WTC11 (cell line): ENCODE data around the gene TSPAN31. TPM values are rescaled to one million over a fixed set of nuclear protein-coding genes. Genes with fewer than 3 reads are reported as not detected.

ENCODE experiments used
- ATAC-seq: fragments of 200-7000 bp; cut with Tn5 transposase; 2 replicates; pipeline ENCODE4 v1.10.0; 2021; ENCODE audit warnings: mild to moderate bottlenecking, moderate library complexity
- CTCF ChIA-PET: fragments of 300-600 bp; sonication (Branson Sonifier 250); formaldehyde crosslinking; loops from one replicate; lab custom pipeline; 2021; ENCODE audit warnings: antibody characterized with exemption; lab: Charles Lee
- POLR2A ChIA-PET: fragments of 350-600 bp; sonication (Branson Sonifier 250); formaldehyde crosslinking; loops from one replicate; lab custom pipeline; 2021; ENCODE audit warnings: antibody characterized with exemption; lab: Charles Lee
- DNase-seq: peaks from one replicate; pipeline ENCODE4 v3.0.0; 2021; ENCODE audit warnings: low spot score
- H3K27ac Mint-ChIP-seq: 2 replicates; pipeline ENCODE4 v1.8.0; 2021; ENCODE audit warnings: mixed read lengths
- H3K27me3 Mint-ChIP-seq: 2 replicates; pipeline ENCODE4 v1.8.0; 2021; ENCODE audit warnings: low read depth, mild to moderate bottlenecking, moderate library complexity, mixed read lengths
- H3K36me3 Mint-ChIP-seq: 2 replicates; pipeline ENCODE4 v1.8.0; 2021; ENCODE audit warnings: mixed read lengths
- H3K4me1 Mint-ChIP-seq: 2 replicates; pipeline ENCODE4 v1.8.0; 2022; ENCODE audit warnings: mixed read lengths
- H3K4me3 Mint-ChIP-seq: 2 replicates; pipeline ENCODE4 v1.8.0; 2021; ENCODE audit warnings: mild to moderate bottlenecking, moderate library complexity, mixed read lengths
- H3K9me3 Mint-ChIP-seq: 2 replicates; pipeline ENCODE4 v1.8.0; 2021; ENCODE audit warnings: mixed read lengths
- CBFB ChIP-seq: sonication (generic); formaldehyde crosslinking; IDR thresholded peaks from 2 replicates; pipeline ENCODE4 v1.8.1; 2022; ENCODE audit warnings: mild to moderate bottlenecking, low read depth, missing genetic modification reagents
- FOXK1 ChIP-seq: sonication (generic); formaldehyde crosslinking; IDR thresholded peaks from 2 replicates; pipeline ENCODE4 v1.8.0; 2022; ENCODE audit warnings: mild to moderate bottlenecking, moderate library complexity, missing genetic modification reagents
- GRHL2 ChIP-seq: fragments of 250-450 bp; sonication (Bioruptor Pico); IDR thresholded peaks from 2 replicates; pipeline ENCODE4 v1.8.0; 2022; ENCODE audit warnings: mild to moderate bottlenecking, moderate library complexity; ENCODE audit not compliant: insufficient replicate concordance, severe bottlenecking
- HMGA2 ChIP-seq: fragments of 250-450 bp; sonication (Bioruptor Pico); IDR thresholded peaks from 2 replicates; pipeline ENCODE4 v1.4.0; 2021; ENCODE audit warnings: mild to moderate bottlenecking, moderate library complexity
- IRF1 ChIP-seq: sonication (generic); formaldehyde crosslinking; IDR thresholded peaks from 2 replicates; pipeline ENCODE4 v1.8.0; 2023; ENCODE audit warnings: missing genetic modification reagents
- NFE2L1 ChIP-seq: sonication (generic); formaldehyde crosslinking; IDR thresholded peaks from 2 replicates; pipeline ENCODE4 v1.8.1; 2023; ENCODE audit warnings: missing genetic modification reagents
- NR2C2 ChIP-seq: sonication (generic); formaldehyde crosslinking; IDR thresholded peaks from 2 replicates; pipeline ENCODE4 v1.8.0; 2022; ENCODE audit warnings: mild to moderate bottlenecking, missing genetic modification reagents
- TEAD1 ChIP-seq: sonication (generic); formaldehyde crosslinking; IDR thresholded peaks from 2 replicates; pipeline ENCODE4 v1.8.0; 2022; ENCODE audit warnings: mild to moderate bottlenecking, missing genetic modification reagents
- TP53 ChIP-seq: sonication (generic); formaldehyde crosslinking; IDR thresholded peaks from 2 replicates; pipeline ENCODE4 v1.8.1; 2023; ENCODE audit warnings: mild to moderate bottlenecking, missing genetic modification reagents
- ZNF219 ChIP-seq: sonication (generic); formaldehyde crosslinking; IDR thresholded peaks from 2 replicates; pipeline ENCODE4 v1.8.0; 2023; ENCODE audit warnings: missing genetic modification reagents, mild to moderate bottlenecking, borderline replicate concordance
- ZNF232 ChIP-seq: sonication (generic); formaldehyde crosslinking; IDR thresholded peaks from 2 replicates; pipeline ENCODE4 v1.8.0; 2022; ENCODE audit warnings: mild to moderate bottlenecking, missing genetic modification reagents
- ZNF317 ChIP-seq: sonication (generic); formaldehyde crosslinking; IDR thresholded peaks from 2 replicates; pipeline ENCODE4 v1.8.1; 2023; ENCODE audit warnings: low read depth, mild to moderate bottlenecking, moderate library complexity, missing genetic modification reagents, borderline replicate concordance
- ZNF416 ChIP-seq: fragments of 250-450 bp; sonication (Bioruptor Pico); IDR thresholded peaks from 2 replicates; pipeline ENCODE4 v1.9.0; 2021; ENCODE audit warnings: mild to moderate bottlenecking, inconsistent platforms
- ZNF423 ChIP-seq: fragments of 250-450 bp; sonication (Bioruptor Pico); IDR thresholded peaks from 2 replicates; pipeline ENCODE4 v2.1.2; 2022; ENCODE audit warnings: mild to moderate bottlenecking, moderate library complexity
- ZNF671 ChIP-seq: fragments of 250-450 bp; sonication (Bioruptor Pico); IDR thresholded peaks from 2 replicates; pipeline ENCODE4 v1.8.0; 2021; ENCODE audit warnings: mild to moderate bottlenecking
- total RNA-seq: library from RNA; stranded (reverse); gene quantifications from 3 replicates; pipeline ENCODE4 v1.2.3, GENCODE V29; 2021
- TF ChIP-seq, protein P1 (sequence below): sonication (generic); formaldehyde crosslinking; IDR thresholded peaks from 2 replicates; pipeline ENCODE4 v1.8.1; 2022; ENCODE audit warnings: mild to moderate bottlenecking, moderate library complexity, missing genetic modification reagents
- TF ChIP-seq, protein P2 (sequence below): sonication (generic); formaldehyde crosslinking; conservative IDR thresholded peaks from 2 replicates; pipeline ENCODE4 v1.8.1; 2022; ENCODE audit warnings: mild to moderate bottlenecking, missing genetic modification reagents

TSPAN31 gene
- total RNA-seq, 1 experiment from 2014 or later, result 9.9 TPM

- TF ChIP-seq NFE2L1, result no peak
- TF ChIP-seq, protein P1, sequence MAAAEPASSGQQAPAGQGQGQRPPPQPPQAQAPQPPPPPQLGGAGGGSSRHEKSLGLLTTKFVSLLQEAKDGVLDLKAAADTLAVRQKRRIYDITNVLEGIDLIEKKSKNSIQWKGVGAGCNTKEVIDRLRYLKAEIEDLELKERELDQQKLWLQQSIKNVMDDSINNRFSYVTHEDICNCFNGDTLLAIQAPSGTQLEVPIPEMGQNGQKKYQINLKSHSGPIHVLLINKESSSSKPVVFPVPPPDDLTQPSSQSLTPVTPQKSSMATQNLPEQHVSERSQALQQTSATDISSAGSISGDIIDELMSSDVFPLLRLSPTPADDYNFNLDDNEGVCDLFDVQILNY (CRISPR knock-in tag), result no peak
- TF ChIP-seq ZNF232, result no peak
- TF ChIP-seq CBFB, result no peak
- TF ChIP-seq, all 79 proteins: peak for 0
Measured at GRCh38 chr12:57717846-57718640, 26.8 kb upstream of the TSPAN31 start (continued).

- CTCF ChIA-PET, result interaction anchor here (0.7 to 2.4 kb wide), 2 partner anchors 18 to 41 kb away, joined by 3 to 6 read pairs; no protein-coding TSS in a partner anchor
- Mint-ChIP-seq H3K36me3 (peaks cover 16% of the 10 kb centered on the region), H3K4me1 (no peaks in the 10 kb centered on the region), H3K4me3 (no peak overlapping the region), H3K27me3 (peaks cover 14% of the 10 kb centered on the region), H3K27ac (no peak overlapping the region), H3K9me3 (no peaks in the 10 kb centered on the region)
- DNase-seq, result no peak
- POLR2A ChIA-PET, result no interaction called here
- TF ChIP-seq TEAD1 (CRISPR knock-in tag), result no peak
- TF ChIP-seq NR2C2 (CRISPR knock-in tag), result no peak
- no peak for TF ChIP-seq TP53 (CRISPR knock-in tag)
- ATAC-seq, result no peak
Measured at GRCh38 chr12:57718641-57719528, 26.0 kb upstream of the TSPAN31 start.

DNA sequence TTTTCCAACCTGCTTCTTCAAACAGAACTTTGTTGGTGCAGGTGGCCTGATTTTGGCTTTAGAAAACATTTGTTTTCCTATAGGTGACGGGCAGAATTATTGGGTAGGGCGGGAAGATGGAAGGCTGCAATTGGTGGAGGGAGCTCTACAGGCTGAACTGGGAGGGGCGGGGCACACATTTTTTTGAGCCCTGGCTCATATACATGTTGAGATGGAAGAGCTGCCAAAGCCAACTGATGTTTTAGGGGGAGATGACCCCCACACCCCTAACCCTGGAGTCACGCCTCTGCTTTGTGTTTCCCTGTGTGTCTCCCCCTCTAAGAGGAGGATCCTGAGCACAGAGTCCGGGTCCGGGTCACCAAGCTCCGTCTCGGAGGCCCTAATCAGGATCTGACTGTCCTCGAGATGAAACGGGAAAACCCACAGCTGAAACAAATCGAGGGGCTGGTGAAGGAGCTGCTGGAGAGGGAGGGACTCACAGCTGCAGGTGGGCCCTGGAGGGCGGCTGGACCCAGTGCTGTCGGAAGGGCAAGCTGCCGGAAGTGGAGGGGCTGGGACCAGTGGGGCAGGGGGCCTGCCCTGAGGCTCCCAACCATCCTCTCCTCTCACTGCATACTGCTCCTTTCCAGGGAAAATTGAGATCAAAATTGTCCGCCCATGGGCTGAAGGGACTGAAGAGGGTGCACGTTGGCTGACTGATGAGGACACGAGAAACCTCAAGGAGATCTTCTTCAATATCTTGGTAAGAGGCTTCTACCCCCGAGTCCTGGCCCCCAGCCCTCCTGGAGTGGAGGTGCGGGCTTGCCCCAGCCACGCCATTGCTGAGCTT, 24.8 kb upstream of the TSPAN31 start:
- no peak for DNase-seq
- no peak for ATAC-seq
- Mint-ChIP-seq H3K4me3 (no peak overlapping the region), H3K36me3 (peaks cover 16% of the 10 kb centered on the region), H3K9me3 (no peaks in the 10 kb centered on the region), H3K4me1 (no peaks in the 10 kb centered on the region), H3K27me3 (peaks cover 25% of the 10 kb centered on the region), H3K27ac (no peak overlapping the region)
- POLR2A ChIA-PET, result no interaction called here
- CTCF ChIA-PET, result interaction anchor here (0.7 to 2.4 kb wide), 6 partner anchors 17 to 87 kb away, joined by 3 to 6 read pairs (median 3); partner anchors contain the start of genes B4GALNT1, EEF1AKMT3 and OS9
- TF ChIP-seq ZNF317 (CRISPR knock-in tag) (no peak), FOXK1 (CRISPR knock-in tag) (no peak), ZNF671 (CRISPR knock-in tag) (no peak), IRF1 (no peak), ZNF219 (CRISPR knock-in tag) (no peak), ZNF423 (CRISPR knock-in tag) (no peak), ZNF416 (no peak), HMGA2 (CRISPR knock-in tag) (no peak), GRHL2 (CRISPR knock-in tag) (no peak)
- TF ChIP-seq, protein P2, sequence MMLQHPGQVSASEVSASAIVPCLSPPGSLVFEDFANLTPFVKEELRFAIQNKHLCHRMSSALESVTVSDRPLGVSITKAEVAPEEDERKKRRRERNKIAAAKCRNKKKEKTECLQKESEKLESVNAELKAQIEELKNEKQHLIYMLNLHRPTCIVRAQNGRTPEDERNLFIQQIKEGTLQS, result no peak
